ENCODE data around the gene TRAM2. TPM values are rescaled to one million over a fixed set of nuclear protein-coding genes. Genes with fewer than 3 reads are reported as not detected.

TRAM2 gene
- polyA plus RNA-seq, 1 experiment: 134 TPM

- POLR2A ChIA-PET: no interaction called here
- Histone ChIP-seq H3K27me3 (ENCODE audit: control insufficient read depth, insufficient read depth, low read length) (no peaks in the 10 kb centered on the region), H3K36me3 (ENCODE audit: control insufficient read depth, insufficient read depth, low read length) (no peaks in the 10 kb centered on the region), H3K4me3 (ENCODE audit: low read depth, low read length) (no peak overlapping the region)
- no peak for DNase-seq (ENCODE audit: low read depth)
- CTCF ChIA-PET: interaction anchor here (0.7 kb wide), 1 partner anchor 9 kb away, joined by 3 read pairs; no protein-coding TSS in a partner anchor
- TF ChIP-seq CTCF (IDR thresholded peaks at IDR 0.05; ENCODE audit: insufficient read depth, low read depth, low read length): no peak
Measured at GRCh38 chr6:52562911-52563310, 13.9 kb downstream of the TRAM2 start.

DNA sequence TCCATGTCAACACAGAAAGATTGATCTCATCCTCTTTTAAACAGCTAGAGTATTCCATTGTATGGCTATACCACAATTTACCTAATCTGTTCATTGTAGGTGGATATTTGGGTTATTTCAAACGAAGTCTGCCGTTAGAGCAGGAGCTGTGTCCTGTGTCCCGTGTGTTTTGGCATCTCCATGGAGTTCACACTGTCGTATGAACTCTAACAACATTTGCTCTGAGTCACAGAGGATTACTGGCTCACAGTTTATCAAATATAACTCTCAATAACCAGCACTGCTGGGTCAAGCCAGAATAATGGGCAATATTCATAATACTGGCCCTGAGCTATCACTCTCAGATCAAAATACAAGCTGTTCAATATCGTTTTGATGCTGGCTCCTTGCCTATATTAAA lies 16.4 kb downstream of the TRAM2 start:
- ChIA-PET POLR2A (no interaction called here), CTCF (no interaction called here)
- Histone ChIP-seq H3K4me3 (ENCODE audit: low read depth, low read length) (no peak overlapping the region), H3K36me3 (ENCODE audit: control insufficient read depth, insufficient read depth, low read length) (no peaks in the 10 kb centered on the region), H3K27me3 (ENCODE audit: control insufficient read depth, insufficient read depth, low read length) (no peaks in the 10 kb centered on the region)
- TF ChIP-seq CTCF (IDR thresholded peaks at IDR 0.05; ENCODE audit: insufficient read depth, low read depth, low read length): no peak
- DNase-seq (ENCODE audit: low read depth): no peak

- POLR2A ChIA-PET: no interaction called here
- Histone ChIP-seq H3K27me3 (ENCODE audit: control insufficient read depth, insufficient read depth, low read length) (no peaks in the 10 kb centered on the region), H3K36me3 (ENCODE audit: control insufficient read depth, insufficient read depth, low read length) (no peaks in the 10 kb centered on the region), H3K4me3 (ENCODE audit: low read depth, low read length) (no peak overlapping the region)
- CTCF ChIA-PET: interaction anchor here (1.5 to 1.6 kb wide), 2 partner anchors 18 to 39 kb away, joined by 3 read pairs; no protein-coding TSS in a partner anchor
- TF ChIP-seq CTCF (IDR thresholded peaks at IDR 0.05; ENCODE audit: insufficient read depth, low read depth, low read length): no peak
- DNase-seq (ENCODE audit: low read depth): no peak
Measured at GRCh38 chr6:52558266-52559000, 18.4 kb downstream of the TRAM2 start.

GRCh38 chr6:52557389-52558265 lies 19.2 kb downstream of the TRAM2 start:
- no peak overlapping the region for H3K4me3 ChIP-seq (ENCODE audit: low read depth, low read length)
- no peak for DNase-seq (ENCODE audit: low read depth)
- no peak for TF ChIP-seq CTCF (IDR thresholded peaks at IDR 0.05; ENCODE audit: insufficient read depth, low read depth, low read length)
- CTCF ChIA-PET: interaction anchor here (1.5 to 1.6 kb wide), 2 partner anchors 19 to 40 kb away, joined by 3 read pairs; no protein-coding TSS in a partner anchor
- no peaks in the 10 kb centered on the region for H3K27me3 ChIP-seq (ENCODE audit: control insufficient read depth, insufficient read depth, low read length)
- no peaks in the 10 kb centered on the region for H3K36me3 ChIP-seq (ENCODE audit: control insufficient read depth, insufficient read depth, low read length)
- POLR2A ChIA-PET: no interaction called here

Measured in BJ (cell line).